Neural progenitor cell (in vitro differentiated cells): ENCODE results near the gene BCAT1. TPM values are rescaled to one million over a fixed set of nuclear protein-coding genes. Genes with fewer than 3 reads are reported as not detected.

Source experiments
- DNase-seq: peaks from one replicate; pipeline ENCODE4 v3.0.0-alpha.2; 2016; ENCODE audit warnings: low spot score
- H2AFZ ChIP-seq: fragments of 200-600 bp; sonication (generic); replicated peaks from 2 replicates; pipeline ENCODE4 v1.6.1; 2016; ENCODE audit warnings: antibody characterized with exemption
- H3F3A ChIP-seq: fragments of 200-600 bp; sonication (generic); 2 replicates; pipeline ENCODE4 v1.6.1; 2016; ENCODE audit warnings: antibody characterized with exemption, low read depth
- H3K27ac ChIP-seq: fragments of 200-600 bp; sonication (generic); 2 replicates; pipeline ENCODE4 v1.5.1; 2016; ENCODE audit warnings: mild to moderate bottlenecking
- H3K27me3 ChIP-seq: fragments of 200-600 bp; sonication (generic); 2 replicates; pipeline ENCODE4 v1.6.1; 2016; ENCODE audit warnings: mild to moderate bottlenecking, moderate library complexity
- H3K36me3 ChIP-seq: fragments of 200-600 bp; sonication (generic); 2 replicates; pipeline ENCODE4 v1.5.1; 2016
- H3K4me1 ChIP-seq: fragments of 200-600 bp; sonication (generic); 2 replicates; pipeline ENCODE4 v1.6.1; 2016; ENCODE audit warnings: mixed run types
- H3K4me2 ChIP-seq: fragments of 200-600 bp; sonication (generic); 2 replicates; pipeline ENCODE4 v1.6.1; 2016
- H3K4me3 ChIP-seq: fragments of 200-600 bp; sonication (generic); 2 replicates; pipeline ENCODE4 v1.5.1; 2016
- H3K79me2 ChIP-seq: fragments of 200-600 bp; sonication (generic); 2 replicates; pipeline ENCODE4 v1.6.1; 2016; ENCODE audit warnings: low read depth
- H3K9ac ChIP-seq: fragments of 200-600 bp; sonication (generic); 2 replicates; pipeline ENCODE4 v1.6.1; 2016
- H3K9me3 ChIP-seq: fragments of 200-600 bp; sonication (generic); 2 replicates; pipeline ENCODE4 v1.5.1; 2016; ENCODE audit warnings: low read depth
- H4K20me1 ChIP-seq: fragments of 200-600 bp; sonication (generic); 2 replicates; pipeline ENCODE4 v1.6.1; 2016; ENCODE audit warnings: low read depth
- H3K27ac Mint-ChIP-seq: 3 replicates; pipeline ENCODE4 v1.8.0; 2021; ENCODE audit warnings: mixed read lengths
- H3K27me3 Mint-ChIP-seq: 2 replicates; pipeline ENCODE4 v1.8.0; 2022; ENCODE audit warnings: low read depth, mild to moderate bottlenecking, inconsistent platforms, moderate library complexity, mixed read lengths; ENCODE audit not compliant: insufficient read depth
- H3K36me3 Mint-ChIP-seq: 3 replicates; pipeline ENCODE4 v1.8.0; 2021; ENCODE audit warnings: mixed read lengths
- H3K4me1 Mint-ChIP-seq: 3 replicates; pipeline ENCODE4 v1.8.0; 2021; ENCODE audit warnings: mixed read lengths
- H3K4me3 Mint-ChIP-seq: 3 replicates; pipeline ENCODE4 v1.8.0; 2021; ENCODE audit warnings: mild to moderate bottlenecking, moderate library complexity, mixed read lengths
- H3K9me3 Mint-ChIP-seq: 3 replicates; pipeline ENCODE4 v1.8.0; 2020; ENCODE audit warnings: mixed read lengths
- EZH2 ChIP-seq: fragments of 200-600 bp; sonication (generic); IDR thresholded peaks from 2 replicates; pipeline ENCODE4 v1.6.1; 2017; ENCODE audit warnings: antibody characterized with exemption, mild to moderate bottlenecking, moderate library complexity
- EZH2phosphoT487 ChIP-seq: fragments of 200-600 bp; sonication (generic); IDR thresholded peaks from 2 replicates; pipeline ENCODE4 v1.6.1; 2017; ENCODE audit warnings: antibody characterized with exemption
- total RNA-seq: library from RNA; depleted of rRNA; stranded (reverse); fragments of >200 nt; gene quantifications from 2 replicates; pipeline ENCODE4 v1.2.3, GENCODE V29; 2015; ENCODE audit warnings: low replicate concordance
- TF ChIP-seq, protein P1 (sequence below): fragments of 200-600 bp; sonication (generic); IDR thresholded peaks from 2 replicates; pipeline ENCODE4 v1.5.1; 2017; ENCODE audit warnings: antibody characterized with exemption, mild to moderate bottlenecking

BCAT1 gene
- total RNA-seq, 1 donor from 2014 or later: 287 TPM

DNA sequence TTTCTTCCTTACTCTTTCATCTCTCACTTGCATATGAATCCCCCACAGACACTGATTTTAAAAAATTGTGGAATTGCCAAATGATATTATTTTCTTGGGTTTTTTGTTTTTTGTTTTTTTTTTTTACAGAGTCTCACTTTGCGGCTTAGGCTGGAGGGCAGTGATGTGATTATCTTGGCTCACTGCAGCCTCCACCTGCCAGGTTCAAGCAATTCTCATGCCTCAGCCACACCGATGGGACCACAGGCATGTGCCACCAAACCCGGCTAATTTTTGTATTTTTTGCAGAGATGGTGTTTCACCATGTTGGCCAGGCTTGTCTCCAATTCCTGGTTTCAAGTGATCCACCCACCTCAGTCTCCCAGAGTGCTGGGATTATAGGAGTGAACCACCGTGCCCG lies 68.2 kb downstream of the BCAT1 start:
- H3K4me1 ChIP-seq: no peaks in the 10 kb centered on the region
- Mint-ChIP-seq H3K4me1 (peaks cover 4% of the 10 kb centered on the region), H3K4me3 (no peak overlapping the region), H3K27me3 (peaks cover 3% of the 10 kb centered on the region), H3K36me3 (peaks cover 42% of the 10 kb centered on the region), H3K9me3 (no peaks in the 10 kb centered on the region), H3K27ac (no peak overlapping the region)
- DNase-seq: no peak
- no peaks in the 10 kb centered on the region for H3K27me3 ChIP-seq
- H3K9ac ChIP-seq: no peak overlapping the region
- H3K4me3 ChIP-seq: no peak overlapping the region
- no peaks in the 10 kb centered on the region for H3K9me3 ChIP-seq
- no peak overlapping the region for H3K27ac ChIP-seq
- H3K79me2 ChIP-seq: peaks cover 40% of the 10 kb centered on the region
- peaks cover 26% of the 10 kb centered on the region for H3K36me3 ChIP-seq
- no peaks in the 10 kb centered on the region for H3F3A ChIP-seq
- TF ChIP-seq, protein P1, sequence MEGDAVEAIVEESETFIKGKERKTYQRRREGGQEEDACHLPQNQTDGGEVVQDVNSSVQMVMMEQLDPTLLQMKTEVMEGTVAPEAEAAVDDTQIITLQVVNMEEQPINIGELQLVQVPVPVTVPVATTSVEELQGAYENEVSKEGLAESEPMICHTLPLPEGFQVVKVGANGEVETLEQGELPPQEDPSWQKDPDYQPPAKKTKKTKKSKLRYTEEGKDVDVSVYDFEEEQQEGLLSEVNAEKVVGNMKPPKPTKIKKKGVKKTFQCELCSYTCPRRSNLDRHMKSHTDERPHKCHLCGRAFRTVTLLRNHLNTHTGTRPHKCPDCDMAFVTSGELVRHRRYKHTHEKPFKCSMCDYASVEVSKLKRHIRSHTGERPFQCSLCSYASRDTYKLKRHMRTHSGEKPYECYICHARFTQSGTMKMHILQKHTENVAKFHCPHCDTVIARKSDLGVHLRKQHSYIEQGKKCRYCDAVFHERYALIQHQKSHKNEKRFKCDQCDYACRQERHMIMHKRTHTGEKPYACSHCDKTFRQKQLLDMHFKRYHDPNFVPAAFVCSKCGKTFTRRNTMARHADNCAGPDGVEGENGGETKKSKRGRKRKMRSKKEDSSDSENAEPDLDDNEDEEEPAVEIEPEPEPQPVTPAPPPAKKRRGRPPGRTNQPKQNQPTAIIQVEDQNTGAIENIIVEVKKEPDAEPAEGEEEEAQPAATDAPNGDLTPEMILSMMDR: no peak
- TF ChIP-seq EZH2 (no peak), EZH2phosphoT487 (no peak)
- no peak overlapping the region for H3K4me2 ChIP-seq
- H4K20me1 ChIP-seq: no peaks in the 10 kb centered on the region
- H2AFZ ChIP-seq: no peak overlapping the region

GRCh38 chr12:24879644-24880043 lies 69.3 kb downstream of the BCAT1 start:
- Histone ChIP-seq H3F3A (no peaks in the 10 kb centered on the region), H3K4me3 (no peak overlapping the region), H3K27ac (no peak overlapping the region), H3K36me3 (peaks cover 28% of the 10 kb centered on the region), H3K4me2 (no peak overlapping the region), H3K79me2 (peaks cover 42% of the 10 kb centered on the region), H4K20me1 (no peaks in the 10 kb centered on the region), H3K9ac (no peak overlapping the region), H3K9me3 (no peaks in the 10 kb centered on the region), H3K4me1 (no peaks in the 10 kb centered on the region), H2AFZ (no peak overlapping the region), H3K27me3 (no peaks in the 10 kb centered on the region)
- no peak for DNase-seq
- Mint-ChIP-seq H3K4me3 (no peak overlapping the region), H3K9me3 (no peaks in the 10 kb centered on the region), H3K27ac (peak overlapping the region; percentile 0), H3K36me3 (peaks cover 50% of the 10 kb centered on the region), H3K27me3 (peaks cover 3% of the 10 kb centered on the region), H3K4me1 (peaks cover 4% of the 10 kb centered on the region)
- TF ChIP-seq, protein P1: no peak
- TF ChIP-seq EZH2 (no peak), EZH2phosphoT487 (no peak)

- Histone ChIP-seq H3K4me3 (no peak overlapping the region), H3K4me2 (no peak overlapping the region), H3K79me2 (peaks cover 24% of the 10 kb centered on the region), H3K9me3 (no peaks in the 10 kb centered on the region), H3K4me1 (no peaks in the 10 kb centered on the region), H4K20me1 (no peaks in the 10 kb centered on the region), H3K27me3 (no peaks in the 10 kb centered on the region), H3K27ac (no peak overlapping the region), H3K36me3 (peaks cover 28% of the 10 kb centered on the region), H3K9ac (no peak overlapping the region), H2AFZ (no peak overlapping the region), H3F3A (no peaks in the 10 kb centered on the region)
- Mint-ChIP-seq H3K4me1 (peaks cover 4% of the 10 kb centered on the region), H3K27ac (no peak overlapping the region), H3K9me3 (no peaks in the 10 kb centered on the region), H3K4me3 (no peak overlapping the region), H3K27me3 (no peaks in the 10 kb centered on the region), H3K36me3 (peaks cover 42% of the 10 kb centered on the region)
- no peak for DNase-seq
- TF ChIP-seq EZH2: no peak
- TF ChIP-seq EZH2phosphoT487: no peak
- TF ChIP-seq, protein P1: no peak
These were observed 73.9 kb downstream of the BCAT1 start for GRCh38 chr12:24875014-24875413.
